H9 (cell line): ENCODE data around the gene CENPV. TPM values are rescaled to one million over a fixed set of nuclear protein-coding genes. Genes with fewer than 3 reads are reported as not detected.
A peak's percentile ranks its signal among the peaks of the same experiment; 100 is the strongest.

Experiments
- DNase-seq: peaks from one replicate; pipeline ENCODE4 v3.0.0-alpha.2; 2017
- H2AFZ ChIP-seq: one replicate; pipeline ENCODE4 v1.6.1; 2013; ENCODE audit warnings: mild to moderate bottlenecking, low read length, control low read depth, moderate library complexity
- H2AK5ac ChIP-seq: 2 replicates; pipeline ENCODE4 v1.6.1; 2013; ENCODE audit warnings: low read length, control low read depth, mixed read lengths; ENCODE audit not compliant: insufficient read length
- H2BK120ac ChIP-seq: one replicate; pipeline ENCODE4 v1.6.1; 2013; ENCODE audit warnings: low read depth, mild to moderate bottlenecking, low read length, control low read depth, inconsistent platforms; ENCODE audit not compliant: poor library complexity, severe bottlenecking
- H2BK12ac ChIP-seq: 2 replicates; pipeline ENCODE4 v1.6.1; 2013; ENCODE audit warnings: low read length, control low read depth, mixed read lengths, low read depth; ENCODE audit not compliant: insufficient read length
- H2BK15ac ChIP-seq: 2 replicates; pipeline ENCODE4 v1.6.1; 2013; ENCODE audit warnings: low read depth, low read length, control low read depth
- H2BK20ac ChIP-seq: one replicate; pipeline ENCODE4 v1.6.1; 2013; ENCODE audit warnings: low read depth, mild to moderate bottlenecking, low read length, control low read depth, inconsistent platforms; ENCODE audit not compliant: poor library complexity, severe bottlenecking
- H2BK5ac ChIP-seq: 2 replicates; pipeline ENCODE4 v1.6.1; 2013; ENCODE audit warnings: low read length, control low read depth, mixed read lengths; ENCODE audit not compliant: insufficient read length
- H3K14ac ChIP-seq: 2 replicates; pipeline ENCODE4 v1.6.1; 2013; ENCODE audit warnings: low read length, control low read depth; ENCODE audit not compliant: insufficient read depth
- H3K18ac ChIP-seq: 2 replicates; pipeline ENCODE4 v1.6.1; 2013; ENCODE audit warnings: low read depth, mild to moderate bottlenecking, mixed read lengths, low read length, control low read depth; ENCODE audit not compliant: insufficient read length
- H3K23ac ChIP-seq: 2 replicates; pipeline ENCODE4 v1.6.1; 2013; ENCODE audit warnings: low read length, control low read depth, mixed read lengths, low read depth; ENCODE audit not compliant: insufficient read length
- H3K23me2 ChIP-seq: 2 replicates; pipeline ENCODE4 v1.6.1; 2013; ENCODE audit warnings: low read depth, mild to moderate bottlenecking, mixed read lengths, low read length, control low read depth; ENCODE audit not compliant: insufficient read length, poor library complexity, severe bottlenecking
- H3K27ac ChIP-seq: 2 replicates; pipeline ENCODE4 v1.5.1; 2013; ENCODE audit warnings: low read length, control low read depth, mixed read lengths, low read depth; ENCODE audit not compliant: insufficient read length
- H3K27me3 ChIP-seq: 2 replicates; pipeline ENCODE4 v1.6.1; 2013; ENCODE audit warnings: low read length, control low read depth, inconsistent platforms; ENCODE audit not compliant: insufficient read depth
- H3K4ac ChIP-seq: 2 replicates; pipeline ENCODE4 v1.6.1; 2013; ENCODE audit warnings: low read depth, mild to moderate bottlenecking, control low read depth, inconsistent platforms, low read length, moderate library complexity
- H3K4me1 ChIP-seq: 2 replicates; pipeline ENCODE4 v1.6.1; 2013; ENCODE audit warnings: low read length, control low read depth, inconsistent platforms; ENCODE audit not compliant: insufficient read depth
- H3K4me2 ChIP-seq: 2 replicates; pipeline ENCODE4 v1.6.1; 2013; ENCODE audit warnings: low read length, control low read depth, mixed read lengths; ENCODE audit not compliant: insufficient read length, insufficient read depth
- H3K56ac ChIP-seq: 2 replicates; pipeline ENCODE4 v1.6.1; 2013; ENCODE audit warnings: low read depth, mild to moderate bottlenecking, mixed read lengths, low read length, control low read depth; ENCODE audit not compliant: insufficient read length
- H3K79me1 ChIP-seq: 2 replicates; pipeline ENCODE4 v1.6.1; 2013; ENCODE audit warnings: low read depth, mild to moderate bottlenecking, moderate library complexity, low read length, control low read depth, inconsistent platforms; ENCODE audit not compliant: insufficient read depth, poor library complexity, severe bottlenecking
- H3K79me2 ChIP-seq: 2 replicates; pipeline ENCODE4 v1.6.1; 2013; ENCODE audit warnings: low read length, control low read depth, inconsistent platforms; ENCODE audit not compliant: insufficient read depth
- H3K9ac ChIP-seq: 2 replicates; pipeline ENCODE4 v1.6.1; 2013; ENCODE audit warnings: low read length, control low read depth, mixed read lengths; ENCODE audit not compliant: insufficient read length; ENCODE audit errors: extremely low read depth
- H3K9me3 ChIP-seq: one replicate; pipeline ENCODE4 v1.6.1; 2013; ENCODE audit warnings: low read depth, low read length, inconsistent platforms; ENCODE audit not compliant: control insufficient read depth
- H3T11ph ChIP-seq: one replicate; pipeline ENCODE4 v1.6.1; 2013; ENCODE audit warnings: mild to moderate bottlenecking, low read length, control low read depth, inconsistent platforms
- H4K20me1 ChIP-seq: one replicate; pipeline ENCODE4 v1.6.1; 2013; ENCODE audit not compliant: control insufficient read depth, insufficient read length, insufficient read depth
- H4K5ac ChIP-seq: 2 replicates; pipeline ENCODE4 v1.6.1; 2013; ENCODE audit warnings: low read depth, mild to moderate bottlenecking, mixed read lengths, low read length, control low read depth; ENCODE audit not compliant: insufficient read length
- H4K8ac ChIP-seq: replicated peaks from 2 replicates; pipeline ENCODE4 v1.6.1; 2013; ENCODE audit warnings: low read length, control low read depth, mixed read lengths, low read depth; ENCODE audit not compliant: insufficient read length
- H4K91ac ChIP-seq: 2 replicates; pipeline ENCODE4 v1.6.1; 2013; ENCODE audit warnings: low read depth, mild to moderate bottlenecking, moderate library complexity, mixed read lengths, low read length, control low read depth; ENCODE audit not compliant: insufficient read length
- H3K27ac Mint-ChIP-seq, 3 experiments: 2 replicates in 2 of 3; 3 replicates in 1 of 3; pipeline ENCODE4 v1.8.0; 2020 to 2021; ENCODE audit warnings: mixed read lengths in 3 of 3, mild to moderate bottlenecking in 1 of 3, moderate library complexity in 1 of 3
- H3K27me3 Mint-ChIP-seq: 2 replicates; pipeline ENCODE4 v1.8.0; 2021; ENCODE audit warnings: low read depth, mild to moderate bottlenecking, moderate library complexity, mixed read lengths
- H3K36me3 Mint-ChIP-seq, 3 experiments: 2 replicates in 2 of 3; 3 replicates in 1 of 3; pipeline ENCODE4 v1.8.0; 2020 to 2021; ENCODE audit warnings: low read depth in 3 of 3, mixed read lengths in 3 of 3; ENCODE audit not compliant: insufficient read depth in 1 of 3
- H3K4me1 Mint-ChIP-seq, 2 experiments: 2 replicates each; pipeline ENCODE4 v1.8.0; 2020; ENCODE audit warnings: mixed read lengths in 2 of 2
- H3K4me3 Mint-ChIP-seq, 2 experiments: 2 replicates in 1 of 2; 3 replicates in 1 of 2; pipeline ENCODE4 v1.8.0; 2020 to 2021; ENCODE audit warnings: mild to moderate bottlenecking in 2 of 2, mixed read lengths in 2 of 2, moderate library complexity in 1 of 2
- H3K9me3 Mint-ChIP-seq, 2 experiments: 2 replicates in 1 of 2; 3 replicates in 1 of 2; pipeline ENCODE4 v1.8.0; 2020; ENCODE audit warnings: mild to moderate bottlenecking in 2 of 2, mixed read lengths in 2 of 2, moderate library complexity in 1 of 2
- CTCF ChIP-seq: fragments of 200-600 bp; sonication (generic); conservative IDR thresholded peaks from 3 replicates; pipeline ENCODE4 v1.8.0; 2021; ENCODE audit warnings: antibody characterized with exemption, mild to moderate bottlenecking
- WGBS: extraction: QIAGEN DNeasy Blood & Tissue Kit; methylation state at CpG from one replicate; pipeline ENCODE4 v1.1.7; 2013; ENCODE audit warnings: missing lambda C conversion rate, low lambda C conversion rate, mixed read lengths; ENCODE audit not compliant: insufficient read length; ENCODE audit errors: extremely low coverage; 5-methylcytosine and 5-hydroxymethylcytosine counted together
- total RNA-seq: library from RNA; stranded (reverse); gene quantifications from 2 replicates; pipeline ENCODE4 v1.2.1, GENCODE V29; 2021

The CENPV gene
- total RNA-seq, 1 experiment from 2014 or later = 200 TPM

GRCh38 chr17:16328997-16329396 lies 24.3 kb downstream of the CENPV start:
- no peak overlapping the region for H2BK20ac ChIP-seq
- H2AFZ ChIP-seq = no peak overlapping the region
- no peaks in the 10 kb centered on the region for H4K20me1 ChIP-seq
- no peak overlapping the region for H2BK5ac ChIP-seq
- H3K23ac ChIP-seq = no peak overlapping the region
- no peaks in the 10 kb centered on the region for H3K79me1 ChIP-seq
- no peak overlapping the region for H2BK15ac ChIP-seq
- H3K4ac ChIP-seq = no peak overlapping the region
- no peak overlapping the region for H2BK12ac ChIP-seq
- H2BK120ac ChIP-seq = no peak overlapping the region
- no peaks in the 10 kb centered on the region for H3K23me2 ChIP-seq
- DNase-seq = no peak
- Mint-ChIP-seq H3K9me3 (peaks cover 0 to 5% of the 10 kb centered on the region in 2 experiments; a peak in 2 of 5 replicates), H3K27me3 (no peaks in the 10 kb centered on the region), H3K27ac (0 out of 7 replicates have a peak overlapping the region, but pooled peaks of 1 of the 3 experiments have one; percentile 14), H3K4me1 (peaks cover 4 to 8% of the 10 kb centered on the region in 2 experiments; a peak in 2 of 4 replicates), H3K36me3 (peaks cover 4 to 15% (median 5%) of the 10 kb centered on the region in 3 experiments; a peak in 5 of 7 replicates), H3K4me3 (no peak overlapping the region; a peak in 1 of 5 replicates)
- no peaks in the 10 kb centered on the region for H3K27me3 ChIP-seq
- H3K9ac ChIP-seq = no peak overlapping the region
- no peak overlapping the region for H3K27ac ChIP-seq
- no peak overlapping the region for H3K18ac ChIP-seq
- no peak overlapping the region for H3K4me2 ChIP-seq
- H3K79me2 ChIP-seq = no peaks in the 10 kb centered on the region
- no peak overlapping the region for H3K56ac ChIP-seq
- no peaks in the 10 kb centered on the region for H3K4me1 ChIP-seq
- H4K8ac ChIP-seq = no peak overlapping the region
- H4K5ac ChIP-seq = no peak overlapping the region
- H3T11ph ChIP-seq = no peak overlapping the region
- no CpG with 5 or more reads among the region's 1 CpG for WGBS
- no peak overlapping the region for H4K91ac ChIP-seq
- TF ChIP-seq CTCF = peak; percentile 34; the same call in 1 of the 3 replicates
- no peaks in the 10 kb centered on the region for H3K9me3 ChIP-seq
- H2AK5ac ChIP-seq = no peak overlapping the region
- H3K14ac ChIP-seq = no peak overlapping the region
